ENCODE data around the gene LITAF. TPM values are rescaled to one million over a fixed set of nuclear protein-coding genes. Genes with fewer than 3 reads are reported as not detected.

The LITAF gene
- total RNA-seq, 1 experiment from 2014 or later: 244 TPM

DNA sequence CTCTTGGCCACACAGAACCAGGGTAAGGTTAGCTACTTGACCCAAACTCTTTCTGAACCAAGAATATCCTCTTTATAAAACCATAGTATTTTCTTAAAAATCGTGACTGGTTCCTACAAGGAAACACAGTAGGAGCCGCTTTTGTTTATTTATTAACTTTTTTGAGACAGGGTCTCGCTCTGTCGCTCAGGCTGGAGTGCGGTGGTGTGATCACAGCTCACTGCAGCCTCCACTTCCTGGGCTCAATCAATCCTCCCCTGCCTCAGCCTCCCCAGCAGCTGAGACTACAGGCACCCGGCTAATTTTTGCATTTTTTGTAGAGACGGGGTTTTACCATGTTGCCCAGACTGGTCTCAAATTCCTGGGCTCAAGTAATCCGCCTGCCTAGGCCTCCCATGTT, 14.7 kb upstream of the LITAF start:
- no TSS peak for BruUV-seq (replicated peaks)
- H3K9me3 ChIP-seq (ENCODE audit: insufficient read depth, low read depth): no peaks in the 10 kb centered on the region
- intact Hi-C loops (cut with micrococcal nuclease; ENCODE audit: unreplicated experiment): no loop called here
- DNase-seq: no peak
- H3K27ac ChIP-seq: no peak overlapping the region
- peaks cover 18% of the 10 kb centered on the region for H3K4me1 ChIP-seq (replicated peaks; ENCODE audit: insufficient read depth)
- H4K20me1 ChIP-seq (ENCODE audit: insufficient read depth): no peaks in the 10 kb centered on the region
- H3K4me2 ChIP-seq: no peak overlapping the region
- no peaks in the 10 kb centered on the region for H3K79me2 ChIP-seq (ENCODE audit: low read depth)
- ChIA-PET CTCF (no interaction called here), POLR2A (ENCODE audit: unreplicated experiment) (no interaction called here)
- no peak overlapping the region for H3K4me3 ChIP-seq
- no peaks in the 10 kb centered on the region for H3K27me3 ChIP-seq (ENCODE audit: insufficient read depth, low read depth)
- TF ChIP-seq CTCF (conservative IDR thresholded peaks at IDR 0.05): no peak
- TF ChIP-seq EZH2 (IDR thresholded peaks at IDR 0.05; ENCODE audit: low read depth): no peak
- H3K9me2 ChIP-seq (ENCODE audit: insufficient read depth): no peaks in the 10 kb centered on the region
- no peak overlapping the region; the same call in 1 of the 2 replicates for H2AFZ ChIP-seq
- H3K36me3 ChIP-seq (ENCODE audit: low read depth): no peaks in the 10 kb centered on the region
- peaks cover 17% of the 10 kb centered on the region for H3F3A ChIP-seq (ENCODE audit: insufficient read depth, low read depth)

DNA sequence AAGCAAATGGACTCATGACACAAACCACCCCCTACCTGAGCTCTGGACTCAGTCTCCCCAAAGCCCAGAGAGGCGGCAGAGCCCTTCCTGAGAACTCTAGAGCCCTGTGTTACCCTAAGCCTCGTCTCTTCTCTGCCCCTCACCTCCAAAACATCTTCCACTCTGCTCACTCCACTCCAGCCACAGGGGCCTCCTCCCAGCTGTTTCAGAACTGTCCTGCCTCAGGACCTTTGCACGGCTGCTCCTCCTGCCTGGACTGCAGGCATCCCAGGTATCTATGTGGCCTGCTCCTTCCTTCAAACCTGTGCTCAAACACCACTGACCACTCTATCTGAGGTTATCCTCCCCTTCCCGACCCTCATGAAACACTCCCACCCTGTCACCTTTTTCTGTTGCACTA, 12.9 kb upstream of the LITAF start:
- Histone ChIP-seq H3K27me3 (ENCODE audit: insufficient read depth, low read depth) (no peaks in the 10 kb centered on the region), H3K36me3 (ENCODE audit: low read depth) (no peaks in the 10 kb centered on the region), H3K4me1 (replicated peaks; ENCODE audit: insufficient read depth) (peaks cover 28% of the 10 kb centered on the region), H2AFZ (no peak overlapping the region), H3K4me2 (no peak overlapping the region), H3K9me2 (ENCODE audit: insufficient read depth) (no peaks in the 10 kb centered on the region), H3K79me2 (ENCODE audit: low read depth) (no peaks in the 10 kb centered on the region), H3K4me3 (no peak overlapping the region), H3K27ac (no peak overlapping the region), H3K9me3 (ENCODE audit: insufficient read depth, low read depth) (no peaks in the 10 kb centered on the region), H3F3A (ENCODE audit: insufficient read depth, low read depth) (peaks cover 17% of the 10 kb centered on the region), H4K20me1 (ENCODE audit: insufficient read depth) (no peaks in the 10 kb centered on the region)
- CTCF ChIA-PET: no interaction called here
- no peak for DNase-seq
- TF ChIP-seq CTCF (conservative IDR thresholded peaks at IDR 0.05) (no peak), EZH2 (IDR thresholded peaks at IDR 0.05; ENCODE audit: low read depth) (no peak)
- no TSS peak for BruUV-seq (replicated peaks)
- POLR2A ChIA-PET (ENCODE audit: unreplicated experiment): interaction anchor here (0.6 kb wide), 1 partner anchor 18 kb away, joined by 6 read pairs; no protein-coding TSS in a partner anchor
- intact Hi-C loops (cut with micrococcal nuclease; ENCODE audit: unreplicated experiment): no loop called here

- H3K9me3 ChIP-seq (ENCODE audit: insufficient read depth, low read depth): no peaks in the 10 kb centered on the region
- H4K20me1 ChIP-seq (ENCODE audit: insufficient read depth): no peaks in the 10 kb centered on the region
- no peaks in the 10 kb centered on the region for H3K36me3 ChIP-seq (ENCODE audit: low read depth)
- intact Hi-C loops (cut with micrococcal nuclease; ENCODE audit: unreplicated experiment): loop anchor here (1.0 kb wide), 2 partner anchors 15 to 43 kb away; no protein-coding TSS in a partner anchor
- H3K4me2 ChIP-seq: peak overlapping the region; percentile 43
- ChIA-PET CTCF (interaction anchor here (0.5 to 1.4 kb wide), 7 partner anchors 10 to 471 kb away, joined by 3 to 6 read pairs (median 3); partner anchors contain the start of gene LITAF), POLR2A (ENCODE audit: unreplicated experiment) (interaction anchor here (0.5 to 1.5 kb wide), 8 partner anchors 10 to 879 kb away, joined by 4 to 42 read pairs (median 6); partner anchors contain the start of genes LITAF and SOCS1)
- peak overlapping the region; percentile 84 for H3K27ac ChIP-seq
- peak; percentile 74 to 77 for DNase-seq
- H3K4me3 ChIP-seq: no peak overlapping the region
- 0 out of 2 replicates have a peak overlapping the region, but pooled peaks have one; percentile 6 for H2AFZ ChIP-seq
- TF ChIP-seq EZH2 (IDR thresholded peaks at IDR 0.05; ENCODE audit: low read depth): no peak
- TF ChIP-seq CTCF (conservative IDR thresholded peaks at IDR 0.05): no peak
- no peaks in the 10 kb centered on the region for H3K27me3 ChIP-seq (ENCODE audit: insufficient read depth, low read depth)
- no peaks in the 10 kb centered on the region for H3K79me2 ChIP-seq (ENCODE audit: low read depth)
- H3K9me2 ChIP-seq (ENCODE audit: insufficient read depth): no peaks in the 10 kb centered on the region
- BruUV-seq (replicated peaks): no TSS peak
- H3F3A ChIP-seq (ENCODE audit: insufficient read depth, low read depth): peaks cover 31% of the 10 kb centered on the region
- peaks cover 41% of the 10 kb centered on the region for H3K4me1 ChIP-seq (replicated peaks; ENCODE audit: insufficient read depth)
These were observed 10.7 kb upstream of the LITAF start for GRCh38 chr16:11597235-11598095.
